Astrocyte (in vitro differentiated cells and primary cell): ENCODE results near the gene HTRA2. TPM values are rescaled to one million over a fixed set of nuclear protein-coding genes. Genes with fewer than 3 reads are reported as not detected.

Source experiments
- DNase-seq: peaks from one replicate; pipeline ENCODE4 v3.0.0-alpha.2; 2010; ENCODE audit warnings: low read depth
- FAIRE-seq: peaks from 2 replicates; lab custom pipeline; 2011; peaks lifted over from hg19 to GRCh38; lab: Jason Lieb, UNC
- H2AFZ ChIP-seq: 2 replicates; pipeline ENCODE4 v1.6.0; 2012; ENCODE audit warnings: low read depth, low read length, inconsistent platforms
- H3K27ac ChIP-seq: 2 replicates; pipeline ENCODE4 v1.5.1; 2011; ENCODE audit warnings: low read depth, low read length, inconsistent platforms
- H3K27me3 ChIP-seq: 2 replicates; pipeline ENCODE4 v1.6.0; 2011; ENCODE audit warnings: low read length, inconsistent platforms; ENCODE audit not compliant: insufficient read depth
- H3K36me3 ChIP-seq: 2 replicates; pipeline ENCODE4 v1.5.1; 2011; ENCODE audit warnings: low read length, inconsistent platforms; ENCODE audit not compliant: insufficient read depth
- H3K4me1 ChIP-seq: 2 replicates; pipeline ENCODE4 v1.5.1; 2011; ENCODE audit warnings: low read length, inconsistent platforms; ENCODE audit not compliant: insufficient read depth
- H3K4me2 ChIP-seq: 2 replicates; pipeline ENCODE4 v1.6.0; 2012; ENCODE audit warnings: low read length, inconsistent platforms
- H3K4me3 ChIP-seq: 2 replicates; pipeline ENCODE4 v1.5.1; 2011; ENCODE audit warnings: low read depth, mild to moderate bottlenecking, low read length, inconsistent platforms; ENCODE audit not compliant: insufficient read depth
- H3K79me2 ChIP-seq: 2 replicates; pipeline ENCODE4 v1.6.0; 2012; ENCODE audit warnings: mild to moderate bottlenecking, low read length, inconsistent platforms; ENCODE audit not compliant: insufficient read depth
- H3K9ac ChIP-seq: 2 replicates; pipeline ENCODE4 v1.6.0; 2012; ENCODE audit warnings: mild to moderate bottlenecking, low read length, inconsistent platforms
- H3K9me3 ChIP-seq: 2 replicates; pipeline ENCODE4 v1.5.1; 2012; ENCODE audit warnings: low read depth, mild to moderate bottlenecking, low read length, inconsistent platforms; ENCODE audit not compliant: insufficient read depth
- H4K20me1 ChIP-seq: 2 replicates; pipeline ENCODE4 v1.6.0; 2012; ENCODE audit warnings: low read length, inconsistent platforms; ENCODE audit not compliant: insufficient read depth
- H3K27ac Mint-ChIP-seq: one replicate; pipeline ENCODE4 v1.8.0; 2021; ENCODE audit warnings: mild to moderate bottlenecking, mixed read lengths; ENCODE audit not compliant: unreplicated experiment
- H3K27me3 Mint-ChIP-seq: one replicate; pipeline ENCODE4 v1.8.0; 2021; ENCODE audit warnings: low read depth, mixed read lengths; ENCODE audit not compliant: unreplicated experiment
- H3K36me3 Mint-ChIP-seq: one replicate; pipeline ENCODE4 v1.8.0; 2021; ENCODE audit warnings: low read depth, mixed read lengths; ENCODE audit not compliant: unreplicated experiment
- H3K4me1 Mint-ChIP-seq: one replicate; pipeline ENCODE4 v1.8.0; 2021; ENCODE audit warnings: low read depth, mixed read lengths; ENCODE audit not compliant: unreplicated experiment
- H3K4me3 Mint-ChIP-seq: one replicate; pipeline ENCODE4 v1.8.0; 2021; ENCODE audit warnings: mild to moderate bottlenecking, moderate library complexity, mixed read lengths; ENCODE audit not compliant: unreplicated experiment
- H3K9me3 Mint-ChIP-seq: one replicate; pipeline ENCODE4 v1.8.0; 2021; ENCODE audit warnings: mild to moderate bottlenecking, mixed read lengths; ENCODE audit not compliant: unreplicated experiment
- EZH2 ChIP-seq: IDR thresholded peaks from 2 replicates; pipeline ENCODE4 v1.6.1; 2012; ENCODE audit warnings: mild to moderate bottlenecking, low read length, inconsistent platforms; ENCODE audit not compliant: insufficient read depth
- total RNA-seq: library from RNA; stranded (reverse); gene quantifications from 2 replicates; pipeline ENCODE4 v1.2.1, GENCODE V29; 2021
- TF ChIP-seq, protein P1 (sequence below): IDR thresholded peaks from 2 replicates; pipeline ENCODE4 v1.5.1; 2011; ENCODE audit warnings: low read depth, mild to moderate bottlenecking, inconsistent platforms, low read length, moderate library complexity; ENCODE audit not compliant: insufficient read depth

The HTRA2 gene
- total RNA-seq, 1 donor from 2014 or later, result 24.4 TPM

GRCh38 chr2:74496997-74497776 is 32.5 kb upstream of the HTRA2 start:
- peaks cover 62% of the 10 kb centered on the region for H3K27me3 Mint-ChIP-seq
- no peaks in the 10 kb centered on the region for H3K9me3 ChIP-seq
- no peak overlapping the region for H3K27ac ChIP-seq
- peak overlapping the region; percentile 85 for H3K4me2 ChIP-seq
- no peaks in the 10 kb centered on the region for H3K36me3 ChIP-seq
- peaks cover 15% of the 10 kb centered on the region for H3K36me3 Mint-ChIP-seq
- peaks cover 18% of the 10 kb centered on the region for H3K4me1 ChIP-seq
- peak overlapping the region; percentile 66 for H3K27ac Mint-ChIP-seq
- no peak overlapping the region for H3K4me3 ChIP-seq
- H4K20me1 ChIP-seq, result no peaks in the 10 kb centered on the region
- no peaks in the 10 kb centered on the region for H3K9me3 Mint-ChIP-seq
- H3K27me3 ChIP-seq, result peaks cover 42% of the 10 kb centered on the region
- H3K9ac ChIP-seq, result no peak overlapping the region
- TF ChIP-seq, protein P1, sequence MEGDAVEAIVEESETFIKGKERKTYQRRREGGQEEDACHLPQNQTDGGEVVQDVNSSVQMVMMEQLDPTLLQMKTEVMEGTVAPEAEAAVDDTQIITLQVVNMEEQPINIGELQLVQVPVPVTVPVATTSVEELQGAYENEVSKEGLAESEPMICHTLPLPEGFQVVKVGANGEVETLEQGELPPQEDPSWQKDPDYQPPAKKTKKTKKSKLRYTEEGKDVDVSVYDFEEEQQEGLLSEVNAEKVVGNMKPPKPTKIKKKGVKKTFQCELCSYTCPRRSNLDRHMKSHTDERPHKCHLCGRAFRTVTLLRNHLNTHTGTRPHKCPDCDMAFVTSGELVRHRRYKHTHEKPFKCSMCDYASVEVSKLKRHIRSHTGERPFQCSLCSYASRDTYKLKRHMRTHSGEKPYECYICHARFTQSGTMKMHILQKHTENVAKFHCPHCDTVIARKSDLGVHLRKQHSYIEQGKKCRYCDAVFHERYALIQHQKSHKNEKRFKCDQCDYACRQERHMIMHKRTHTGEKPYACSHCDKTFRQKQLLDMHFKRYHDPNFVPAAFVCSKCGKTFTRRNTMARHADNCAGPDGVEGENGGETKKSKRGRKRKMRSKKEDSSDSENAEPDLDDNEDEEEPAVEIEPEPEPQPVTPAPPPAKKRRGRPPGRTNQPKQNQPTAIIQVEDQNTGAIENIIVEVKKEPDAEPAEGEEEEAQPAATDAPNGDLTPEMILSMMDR, result no peak
- no peak for TF ChIP-seq EZH2
- no peak overlapping the region for H2AFZ ChIP-seq
- no peak for DNase-seq
- H3K79me2 ChIP-seq, result no peaks in the 10 kb centered on the region
- H3K4me3 Mint-ChIP-seq, result peak overlapping the region; percentile 34
- H3K4me1 Mint-ChIP-seq, result peaks cover 14% of the 10 kb centered on the region
- no peak for FAIRE-seq

GRCh38 chr2:74497777-74498499 is 31.8 kb upstream of the HTRA2 start:
- H3K27ac ChIP-seq, result no peak overlapping the region
- peak overlapping the region; percentile 85 for H3K4me2 ChIP-seq
- H3K36me3 ChIP-seq, result no peaks in the 10 kb centered on the region
- Mint-ChIP-seq H3K27ac (peak overlapping the region; percentile 66), H3K4me1 (peaks cover 14% of the 10 kb centered on the region), H3K27me3 (peaks cover 66% of the 10 kb centered on the region), H3K9me3 (no peaks in the 10 kb centered on the region), H3K4me3 (peak overlapping the region; percentile 81), H3K36me3 (peaks cover 10% of the 10 kb centered on the region)
- TF ChIP-seq EZH2, result peak; percentile 49
- TF ChIP-seq, protein P1, result no peak
- H2AFZ ChIP-seq, result peak overlapping the region; percentile 53
- FAIRE-seq, result no peak
- H4K20me1 ChIP-seq, result no peaks in the 10 kb centered on the region
- H3K4me3 ChIP-seq, result peak overlapping the region; percentile 36
- H3K27me3 ChIP-seq, result peaks cover 42% of the 10 kb centered on the region
- peaks cover 25% of the 10 kb centered on the region for H3K4me1 ChIP-seq
- DNase-seq, result no peak
- no peaks in the 10 kb centered on the region for H3K9me3 ChIP-seq
- no peaks in the 10 kb centered on the region for H3K79me2 ChIP-seq
- H3K9ac ChIP-seq, result no peak overlapping the region
